ENCODE results near the gene CDYL2.

CDYL2 gene

GRCh38 chr16:80683646-80684045, 120.8 kb downstream of the CDYL2 start (continued):
- TF ChIP-seq SNAI2 (CRISPR knock-in tag; IDR thresholded peaks at IDR 0.05) = no peak

- TF ChIP-seq ZNF8 (CRISPR knock-in tag; IDR thresholded peaks at IDR 0.05) (no peak), SNAI2 (CRISPR knock-in tag; IDR thresholded peaks at IDR 0.05) (no peak), PATZ1 (CRISPR knock-in tag; IDR thresholded peaks at IDR 0.05; ENCODE audit: borderline replicate concordance) (no peak), ARNTL (CRISPR knock-in tag; IDR thresholded peaks at IDR 0.05; ENCODE audit: borderline replicate concordance, low read depth) (no peak), TOX (CRISPR knock-in tag; IDR thresholded peaks at IDR 0.05; ENCODE audit: borderline replicate concordance) (no peak), TSHZ2 (CRISPR knock-in tag; IDR thresholded peaks at IDR 0.05) (no peak), ZC3H10 (CRISPR knock-in tag; IDR thresholded peaks at IDR 0.05) (no peak), CREB5 (CRISPR knock-in tag; IDR thresholded peaks at IDR 0.05; ENCODE audit: low read depth) (no peak), PPARA (CRISPR knock-in tag; IDR thresholded peaks at IDR 0.05; ENCODE audit: borderline replicate concordance) (no peak), ZFP3 (CRISPR knock-in tag; IDR thresholded peaks at IDR 0.05) (no peak)
- no peak for ATAC-seq
Observed at GRCh38 chr16:80682421-80683070, 121.9 kb downstream of the CDYL2 start.

GRCh38 chr16:80681436-80681835, 123.0 kb downstream of the CDYL2 start:
- no peak for ATAC-seq
- TF ChIP-seq BACH2 (CRISPR knock-in tag; IDR thresholded peaks at IDR 0.05; ENCODE audit: borderline replicate concordance) (no peak), ZFP3 (CRISPR knock-in tag; IDR thresholded peaks at IDR 0.05) (no peak), CSRNP3 (CRISPR knock-in tag; IDR thresholded peaks at IDR 0.05) (no peak), TCF4 (CRISPR knock-in tag; IDR thresholded peaks at IDR 0.05; ENCODE audit: borderline replicate concordance) (no peak), ZNF70 (CRISPR knock-in tag; IDR thresholded peaks at IDR 0.05) (no peak), TOX (CRISPR knock-in tag; IDR thresholded peaks at IDR 0.05; ENCODE audit: borderline replicate concordance) (no peak), CSDC2 (CRISPR knock-in tag; IDR thresholded peaks at IDR 0.05) (no peak), ISL1 (CRISPR knock-in tag; IDR thresholded peaks at IDR 0.05) (no peak), ZFP30 (CRISPR knock-in tag; IDR thresholded peaks at IDR 0.05) (no peak), SNAI2 (CRISPR knock-in tag; IDR thresholded peaks at IDR 0.05) (no peak), ZNF8 (CRISPR knock-in tag; IDR thresholded peaks at IDR 0.05) (no peak), ZC3H10 (CRISPR knock-in tag; IDR thresholded peaks at IDR 0.05) (no peak), PPARA (CRISPR knock-in tag; IDR thresholded peaks at IDR 0.05; ENCODE audit: borderline replicate concordance) (no peak)
- TF ChIP-seq, protein P1, sequence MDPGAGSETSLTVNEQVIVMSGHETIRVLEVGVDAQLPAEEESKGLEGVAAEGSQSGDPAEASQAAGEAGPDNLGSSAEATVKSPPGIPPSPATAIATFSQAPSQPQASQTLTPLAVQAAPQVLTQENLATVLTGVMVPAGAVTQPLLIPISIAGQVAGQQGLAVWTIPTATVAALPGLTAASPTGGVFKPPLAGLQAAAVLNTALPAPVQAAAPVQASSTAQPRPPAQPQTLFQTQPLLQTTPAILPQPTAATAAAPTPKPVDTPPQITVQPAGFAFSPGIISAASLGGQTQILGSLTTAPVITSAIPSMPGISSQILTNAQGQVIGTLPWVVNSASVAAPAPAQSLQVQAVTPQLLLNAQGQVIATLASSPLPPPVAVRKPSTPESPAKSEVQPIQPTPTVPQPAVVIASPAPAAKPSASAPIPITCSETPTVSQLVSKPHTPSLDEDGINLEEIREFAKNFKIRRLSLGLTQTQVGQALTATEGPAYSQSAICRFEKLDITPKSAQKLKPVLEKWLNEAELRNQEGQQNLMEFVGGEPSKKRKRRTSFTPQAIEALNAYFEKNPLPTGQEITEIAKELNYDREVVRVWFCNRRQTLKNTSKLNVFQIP (CRISPR knock-in tag; IDR thresholded peaks at IDR 0.05; ENCODE audit: borderline replicate concordance, low read depth) = no peak

GRCh38 chr16:80680839-80681238, 123.6 kb downstream of the CDYL2 start:
- ATAC-seq = no peak
- TF ChIP-seq OSR1 (CRISPR knock-in tag; IDR thresholded peaks at IDR 0.05) (no peak), PPARA (CRISPR knock-in tag; IDR thresholded peaks at IDR 0.05; ENCODE audit: borderline replicate concordance) (no peak), CSRNP3 (CRISPR knock-in tag; IDR thresholded peaks at IDR 0.05) (no peak), ISL1 (CRISPR knock-in tag; IDR thresholded peaks at IDR 0.05) (no peak), CREB5 (CRISPR knock-in tag; IDR thresholded peaks at IDR 0.05; ENCODE audit: low read depth) (no peak), ESRRG (CRISPR knock-in tag; IDR thresholded peaks at IDR 0.05) (no peak), ARNTL (CRISPR knock-in tag; IDR thresholded peaks at IDR 0.05; ENCODE audit: borderline replicate concordance, low read depth) (no peak), ZFP30 (CRISPR knock-in tag; IDR thresholded peaks at IDR 0.05) (no peak), ZNF8 (CRISPR knock-in tag; IDR thresholded peaks at IDR 0.05) (no peak), BACH2 (CRISPR knock-in tag; IDR thresholded peaks at IDR 0.05; ENCODE audit: borderline replicate concordance) (no peak), RARB (CRISPR knock-in tag; IDR thresholded peaks at IDR 0.05) (no peak), SNAI2 (CRISPR knock-in tag; IDR thresholded peaks at IDR 0.05) (no peak), ZFP3 (CRISPR knock-in tag; IDR thresholded peaks at IDR 0.05) (no peak), GLIS3 (CRISPR knock-in tag; IDR thresholded peaks at IDR 0.05) (no peak)

Data from SK-N-SH treated with all-trans-retinoic acid at 6 μM for 48 hours (cell line).